IPS DF 6.9 (cell line): ENCODE measurements around the gene AMHR2.
"Not testable (repeated sequence)": the region's sequence is repeated elsewhere in the genome, so short reads cannot be mapped to it uniquely, and the experiment has no call there.

ENCODE experiments used
- DNase-seq: peaks from one replicate; pipeline ENCODE4 v3.0.0-alpha.2; 2013; ENCODE audit warnings: low read depth, low spot score
- H3K27ac ChIP-seq: one replicate; pipeline ENCODE4 v1.5.1; 2013; ENCODE audit warnings: low read length, control low read depth
- H3K27me3 ChIP-seq: 2 replicates; pipeline ENCODE4 v1.6.1; 2013; ENCODE audit warnings: mild to moderate bottlenecking, low read length; ENCODE audit not compliant: control insufficient read depth, insufficient read depth
- H3K36me3 ChIP-seq: 2 replicates; pipeline ENCODE4 v1.6.1; 2013; ENCODE audit warnings: low read length; ENCODE audit not compliant: control insufficient read depth, insufficient read depth
- H3K4me1 ChIP-seq: 2 replicates; pipeline ENCODE4 v1.6.1; 2013; ENCODE audit warnings: low read length; ENCODE audit not compliant: control insufficient read depth, insufficient read depth
- H3K4me3 ChIP-seq: 2 replicates; pipeline ENCODE4 v1.5.1; 2013; ENCODE audit warnings: mild to moderate bottlenecking, low read length
- H3K9me3 ChIP-seq: 2 replicates; pipeline ENCODE4 v1.6.1; 2013; ENCODE audit warnings: low read length, inconsistent platforms; ENCODE audit not compliant: control insufficient read depth, insufficient read depth
- WGBS: extraction: QIAGEN DNeasy Blood & Tissue Kit; methylation state at CpG from one replicate; pipeline ENCODE4 v1.1.7; 2013; ENCODE audit warnings: mixed read lengths, missing lambda C conversion rate; ENCODE audit not compliant: insufficient read length, insufficient coverage; 5-methylcytosine and 5-hydroxymethylcytosine counted together

The AMHR2 gene

DNA sequence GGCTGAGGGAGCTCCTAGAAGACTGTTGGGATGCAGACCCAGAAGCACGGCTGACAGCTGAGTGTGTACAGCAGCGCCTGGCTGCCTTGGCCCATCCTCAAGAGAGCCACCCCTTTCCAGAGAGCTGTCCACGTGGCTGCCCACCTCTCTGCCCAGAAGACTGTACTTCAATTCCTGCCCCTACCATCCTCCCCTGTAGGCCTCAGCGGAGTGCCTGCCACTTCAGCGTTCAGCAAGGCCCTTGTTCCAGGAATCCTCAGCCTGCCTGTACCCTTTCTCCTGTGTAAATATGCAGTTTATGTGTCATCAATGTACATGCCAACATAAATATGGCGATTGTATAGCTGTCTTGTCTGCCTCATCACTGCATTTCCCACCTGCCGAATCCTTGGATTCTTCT lies 7.5 kb downstream of the AMHR2 start:
- no peak overlapping the region for H3K27ac ChIP-seq
- H3K9me3 ChIP-seq, result no peaks in the 10 kb centered on the region
- no peaks in the 10 kb centered on the region for H3K4me1 ChIP-seq
- WGBS, result no CpG with 5 or more reads among the region's 7 CpGs
- no peak for DNase-seq
- H3K36me3 ChIP-seq, result no peaks in the 10 kb centered on the region
- no peak overlapping the region for H3K4me3 ChIP-seq
- no peaks in the 10 kb centered on the region for H3K27me3 ChIP-seq

DNA sequence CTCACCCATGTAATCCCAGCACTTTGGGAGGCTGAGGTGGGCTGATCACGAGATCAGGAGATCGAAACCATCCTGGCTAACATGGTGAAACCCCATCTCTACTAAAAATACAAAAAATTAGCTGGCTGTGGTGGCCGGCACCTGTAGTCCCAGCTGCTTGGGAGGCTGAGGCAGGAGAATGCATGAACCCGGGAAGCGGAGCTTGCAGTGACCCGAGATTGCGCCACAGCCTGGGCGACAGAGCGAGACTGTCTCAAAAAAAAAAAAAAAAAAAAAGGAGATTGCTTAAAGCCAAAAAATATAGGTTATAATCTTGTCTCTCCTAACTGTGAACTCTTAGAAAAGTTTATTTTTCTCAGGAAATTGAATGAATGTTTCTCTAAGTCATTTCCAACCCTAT lies 11.7 kb downstream of the AMHR2 start:
- not testable (repeated sequence) for H3K27ac ChIP-seq, H3K27me3 ChIP-seq, H3K36me3 ChIP-seq, DNase-seq, H3K9me3 ChIP-seq, H3K4me1 ChIP-seq, H3K4me3 ChIP-seq
- WGBS, result no CpG with 5 or more reads among the region's 9 CpGs

DNA sequence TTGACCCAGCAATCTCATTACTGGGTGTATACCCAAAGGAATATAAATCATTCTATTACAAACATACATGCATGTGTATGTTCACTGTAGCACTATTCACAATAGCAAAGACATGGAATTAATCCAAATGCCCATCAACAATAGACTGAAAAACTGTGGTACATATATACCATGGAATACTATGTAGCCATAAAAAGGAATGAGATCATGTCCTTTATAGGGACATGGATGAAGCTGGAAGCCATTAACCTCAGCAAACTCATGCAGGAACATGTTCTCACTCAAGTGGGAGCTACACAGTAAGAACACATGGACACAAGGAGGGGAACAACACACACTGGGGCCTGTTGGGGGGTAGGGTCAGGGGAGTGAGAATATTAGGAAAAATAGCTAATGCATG lies 15.9 kb downstream of the AMHR2 start:
- H3K4me3 ChIP-seq, H3K4me1 ChIP-seq, H3K27me3 ChIP-seq, H3K36me3 ChIP-seq, DNase-seq, H3K27ac ChIP-seq, H3K9me3 ChIP-seq: not testable (repeated sequence)

DNA sequence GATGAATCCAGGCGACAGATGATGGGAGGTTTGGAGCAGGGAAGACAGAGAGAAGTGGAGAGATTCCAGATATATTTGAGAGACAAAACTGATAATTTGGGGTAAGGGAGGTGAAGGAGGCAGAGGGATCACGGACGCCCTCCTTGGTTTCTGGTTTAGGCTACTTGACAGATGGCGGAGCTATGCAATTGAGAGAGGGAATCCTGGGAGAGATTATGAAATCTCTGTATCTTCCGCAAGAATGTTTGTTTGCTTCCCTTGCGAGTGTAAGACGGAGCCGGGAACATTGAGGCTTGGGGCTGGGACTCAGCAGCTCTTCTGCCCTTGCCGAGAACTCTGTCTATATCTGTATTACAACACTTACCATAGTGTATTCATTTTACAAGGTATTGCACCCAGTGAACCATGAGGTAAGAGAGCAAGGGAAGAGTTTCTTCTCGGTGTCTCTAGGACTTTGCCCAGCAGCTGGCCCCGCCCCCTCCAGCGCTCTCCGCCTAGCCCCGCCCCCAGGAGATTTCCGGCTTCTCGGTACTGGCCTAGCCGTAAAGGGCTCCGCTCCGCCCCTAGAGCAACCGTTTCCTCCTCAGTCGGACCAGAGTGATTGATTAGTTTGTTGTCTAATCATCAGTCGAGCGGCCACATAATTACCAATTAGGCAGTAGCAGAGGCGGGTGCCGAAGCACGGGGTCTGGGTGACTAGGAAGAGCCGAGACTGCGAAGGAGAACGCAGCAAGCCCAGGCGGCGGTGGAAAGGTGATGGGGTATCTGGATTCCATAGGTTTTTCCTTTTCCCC lies 17.6 kb downstream of the AMHR2 start, which contains the start of gene PRR13:
Gene PRR13, plus strand, starts transcription at position 695 of the 794 bp plus-strand sequence. CDS start 981 bp downstream, outside the sequence.
- H3K27ac ChIP-seq, result no peak within 1 kb of the TSS
- peak; percentile 99 for DNase-seq
- WGBS, result no CpG with 5 or more reads among the region's 31 CpGs
- H3K4me1 ChIP-seq, result peaks cover 4% of the 10 kb centered on the region; the same call in 1 of the 2 replicates
- peak within 1 kb of the TSS; percentile 92 for H3K4me3 ChIP-seq
- H3K9me3 ChIP-seq, result no peaks in the 10 kb centered on the region
- H3K36me3 ChIP-seq, result peaks cover 5% of the 10 kb centered on the region; the same call in 1 of the 2 replicates
- H3K27me3 ChIP-seq, result no peaks in the 10 kb centered on the region

DNA sequence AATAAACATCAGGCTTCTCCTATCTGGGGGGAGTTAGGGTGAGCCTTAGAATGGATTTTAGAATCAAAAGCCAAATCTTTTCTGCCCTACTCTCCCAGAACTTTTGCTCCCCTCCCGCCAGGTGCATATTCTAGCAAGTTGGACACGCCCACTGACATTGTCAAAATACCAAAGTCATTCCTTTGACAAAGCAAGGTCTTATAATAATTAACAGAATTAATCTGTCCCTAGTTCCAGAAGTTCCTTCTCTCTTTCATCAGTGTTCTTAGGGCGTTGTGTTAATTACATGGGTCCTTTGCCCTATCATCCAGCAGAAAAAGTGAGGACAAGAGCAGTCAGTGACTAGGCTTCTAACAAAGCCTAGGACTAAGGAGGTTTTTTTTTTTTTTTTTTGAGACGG lies 20.3 kb downstream of the AMHR2 start:
- peaks cover 5% of the 10 kb centered on the region; the same call in 1 of the 2 replicates for H3K36me3 ChIP-seq
- WGBS, result no CpG with 5 or more reads among the region's 4 CpGs

DNA sequence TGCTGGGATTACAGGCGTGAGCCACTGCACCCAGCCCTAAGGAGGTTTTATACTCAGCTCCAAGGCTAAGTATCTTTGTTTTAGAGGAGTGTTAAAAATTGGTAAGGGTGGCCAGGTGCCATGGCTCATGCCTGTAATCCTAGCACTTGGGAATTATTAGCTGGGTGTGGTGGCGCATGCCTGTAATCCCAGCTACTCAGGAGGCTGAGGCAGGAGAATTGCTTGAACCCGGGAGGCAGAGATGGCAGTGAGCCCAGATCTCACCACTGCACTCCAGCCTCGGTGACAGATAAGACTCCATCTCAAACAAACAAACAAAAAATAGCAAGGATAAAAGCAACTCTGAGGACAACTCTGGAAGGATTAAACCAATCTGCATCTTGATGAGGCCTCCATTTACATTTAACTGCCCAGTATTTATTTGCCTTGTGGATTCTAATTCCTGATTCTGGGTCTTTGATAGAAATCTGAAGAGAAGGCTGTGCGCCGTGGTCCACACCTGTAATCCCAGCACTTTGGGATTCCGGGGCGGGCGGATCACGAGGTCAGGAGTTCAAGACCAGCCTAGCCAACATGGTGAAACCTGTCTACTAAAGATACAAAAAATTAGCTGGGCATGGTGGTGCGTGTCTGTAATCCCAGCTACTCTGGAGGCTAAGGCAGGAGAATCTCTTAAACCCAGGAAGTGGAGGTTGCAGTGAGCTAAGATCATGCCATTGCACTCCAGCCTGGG lies 21.1 kb downstream of the AMHR2 start:
- not testable (repeated sequence) for H3K27ac ChIP-seq, H3K4me3 ChIP-seq, DNase-seq, H3K36me3 ChIP-seq, H3K9me3 ChIP-seq, H3K4me1 ChIP-seq, H3K27me3 ChIP-seq
- WGBS, result no CpG with 5 or more reads among the region's 11 CpGs

More for the DNA sequence above, 20.3 kb downstream of the AMHR2 start:
- H3K27me3 ChIP-seq, result no peaks in the 10 kb centered on the region
- H3K27ac ChIP-seq, result no peak overlapping the region
- no peak for DNase-seq
- peaks cover 4% of the 10 kb centered on the region; the same call in 1 of the 2 replicates for H3K4me1 ChIP-seq
- H3K4me3 ChIP-seq, result no peak overlapping the region
- H3K9me3 ChIP-seq, result no peaks in the 10 kb centered on the region

DNA sequence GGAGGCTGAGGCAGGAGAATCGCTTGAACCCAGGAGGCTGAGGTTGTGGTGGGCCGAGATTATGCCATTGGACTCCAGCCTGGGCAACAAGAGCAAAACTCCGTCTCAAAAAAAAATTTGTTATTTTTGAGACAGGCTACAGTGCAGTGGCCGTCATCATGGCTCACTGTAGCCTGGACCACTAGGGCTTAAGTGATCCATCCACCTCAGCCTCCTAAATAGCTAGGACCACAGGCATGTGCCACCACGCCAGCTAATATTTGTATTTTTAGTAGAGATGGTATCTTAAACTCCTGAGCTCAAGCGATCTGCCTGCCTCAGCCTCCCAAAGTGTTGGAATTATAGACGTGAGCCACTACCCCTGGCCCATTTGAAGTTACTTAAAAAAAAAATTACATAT lies 27.3 kb downstream of the AMHR2 start:
- peaks cover 15% of the 10 kb centered on the region; the same call in 1 of the 2 replicates for H3K36me3 ChIP-seq
- no CpG with 5 or more reads among the region's 7 CpGs for WGBS

DNA sequence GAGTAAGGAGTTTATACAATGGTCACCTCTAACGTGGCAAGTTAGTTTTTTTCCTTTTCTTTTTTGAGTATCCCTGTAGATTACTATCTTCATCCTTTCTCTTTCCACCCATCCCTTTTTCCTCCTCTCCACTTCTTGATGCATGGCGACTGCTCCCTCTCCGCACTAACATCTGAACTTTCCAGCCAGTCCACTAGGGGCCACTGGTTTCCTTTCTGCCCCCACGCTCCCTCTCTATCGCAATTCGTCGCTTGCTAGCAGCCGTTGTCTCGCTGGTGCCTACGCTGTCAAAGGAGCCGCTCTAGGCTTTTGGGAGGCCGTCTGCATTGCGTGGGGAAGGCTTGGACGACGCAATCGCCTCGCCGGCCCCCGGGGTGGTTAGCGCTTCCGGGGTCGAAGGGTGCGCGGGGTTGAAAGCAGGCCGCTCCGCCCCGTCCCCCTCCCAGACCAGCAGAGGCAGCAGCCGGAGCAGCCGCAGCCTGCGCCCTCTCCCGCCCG lies 28.1 kb downstream of the AMHR2 start, which contains the start of gene PCBP2:
Gene PCBP2, plus strand, starts transcription at position 442 of the 498 bp plus-strand sequence. CDS start 2,699 bp downstream, outside the sequence.
- Histone ChIP-seq H3K4me3 (peak within 1 kb of the TSS; percentile 100), H3K27me3 (no peaks in the 10 kb centered on the region), H3K27ac (no peak within 1 kb of the TSS), H3K9me3 (no peaks in the 10 kb centered on the region), H3K36me3 (peaks cover 17% of the 10 kb centered on the region; the same call in 1 of the 2 replicates), H3K4me1 (no peaks in the 10 kb centered on the region)
- DNase-seq, result peak; percentile 98
- WGBS, result no CpG with 5 or more reads among the region's 32 CpGs

More for the DNA sequence above, 27.3 kb downstream of the AMHR2 start:
- Histone ChIP-seq H3K9me3 (no peaks in the 10 kb centered on the region), H3K4me1 (no peaks in the 10 kb centered on the region), H3K4me3 (no peak overlapping the region), H3K27ac (no peak overlapping the region), H3K27me3 (no peaks in the 10 kb centered on the region)
- no peak for DNase-seq

DNA sequence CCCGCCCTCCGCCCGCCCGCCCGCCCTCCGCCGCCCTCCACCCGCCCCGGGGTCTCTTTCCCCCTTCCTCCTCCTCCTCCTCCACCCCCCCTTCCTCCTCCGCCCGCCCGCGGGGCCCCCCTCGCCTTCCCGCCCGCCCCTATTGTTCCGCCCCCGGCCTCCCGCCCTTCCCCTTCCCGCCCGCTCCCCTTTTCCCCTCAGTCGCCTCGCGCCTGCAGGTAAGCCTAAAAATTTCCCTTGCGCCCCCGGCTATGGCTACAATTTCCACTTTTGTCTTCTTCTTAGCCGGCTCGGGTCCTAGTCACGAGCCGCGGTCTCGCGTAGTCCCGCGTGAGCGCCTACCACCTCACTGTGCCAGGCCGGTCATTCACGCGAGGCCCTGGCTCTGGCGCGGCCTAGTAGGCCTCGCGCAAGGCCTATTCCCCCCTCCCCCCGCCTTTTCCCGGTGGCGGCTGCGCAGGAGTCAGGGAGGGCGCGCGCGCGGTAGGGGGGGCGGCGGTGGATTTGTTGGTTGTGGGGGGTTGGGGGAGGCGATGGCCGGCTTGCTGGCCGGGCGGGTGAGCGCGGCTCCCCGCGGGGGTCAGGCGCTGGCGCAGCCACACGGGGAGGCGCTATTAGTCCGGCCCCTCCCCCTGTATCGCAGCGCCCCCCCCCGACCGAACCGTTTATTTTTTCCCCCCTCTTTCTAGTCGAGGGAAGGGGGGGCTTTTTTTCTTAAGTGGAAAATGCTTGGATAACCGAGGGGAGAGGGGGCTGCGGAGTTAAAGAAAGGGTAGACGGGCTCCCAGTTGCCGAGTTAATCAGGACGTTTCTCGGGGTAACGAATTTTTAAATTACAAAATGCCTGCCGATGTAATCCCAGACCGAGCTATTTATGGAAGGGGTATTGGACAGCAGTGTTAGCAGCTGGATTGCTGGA lies 28.8 kb downstream of the AMHR2 start:
- H3K4me1 ChIP-seq, result no peaks in the 10 kb centered on the region
- H3K9me3 ChIP-seq, result no peaks in the 10 kb centered on the region
- no peak overlapping the region for H3K27ac ChIP-seq
- H3K4me3 ChIP-seq, result peak overlapping the region; percentile 100
- H3K27me3 ChIP-seq, result no peaks in the 10 kb centered on the region
- H3K36me3 ChIP-seq, result peaks cover 23% of the 10 kb centered on the region; the same call in 1 of the 2 replicates
- DNase-seq, result no peak
- no CpG with 5 or more reads among the region's 82 CpGs for WGBS
